ENCODE data around the gene RIMBP2. TPM values are rescaled to one million over a fixed set of nuclear protein-coding genes. Genes with fewer than 3 reads are reported as not detected.

The RIMBP2 gene
- total RNA-seq, 1 donor from 2014 or later = 0.25 TPM

DNA sequence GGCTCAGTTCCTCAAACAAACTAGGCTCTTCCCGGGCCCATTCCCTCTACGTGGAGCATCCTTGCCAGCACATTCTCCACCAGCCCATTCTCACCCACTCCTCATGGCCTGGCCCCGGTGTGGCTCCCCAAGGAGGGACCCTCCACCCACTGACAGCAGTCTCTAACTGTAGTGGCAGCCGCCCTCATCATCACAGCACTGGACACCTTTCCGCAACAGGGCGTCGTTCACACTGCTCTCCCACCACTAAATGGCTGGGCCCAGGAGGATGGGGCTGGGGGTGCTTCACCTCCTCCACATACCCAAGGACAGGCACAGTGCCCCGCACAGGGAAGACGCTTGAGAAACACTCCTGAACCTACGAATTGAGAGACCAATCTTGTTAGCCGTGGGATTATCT is 123.0 kb downstream of the RIMBP2 start:
- no peak for DNase-seq (ENCODE audit: extremely low spot score in 2 of 2)
- TF ChIP-seq POLR2AphosphoS5 (IDR thresholded peaks at IDR 0.05; ENCODE audit: insufficient read depth in 1 of 2, low read depth in 1 of 2) = no peak
- no peak for TF ChIP-seq POLR2A (IDR thresholded peaks at IDR 0.05)
- TF ChIP-seq, protein P1, sequence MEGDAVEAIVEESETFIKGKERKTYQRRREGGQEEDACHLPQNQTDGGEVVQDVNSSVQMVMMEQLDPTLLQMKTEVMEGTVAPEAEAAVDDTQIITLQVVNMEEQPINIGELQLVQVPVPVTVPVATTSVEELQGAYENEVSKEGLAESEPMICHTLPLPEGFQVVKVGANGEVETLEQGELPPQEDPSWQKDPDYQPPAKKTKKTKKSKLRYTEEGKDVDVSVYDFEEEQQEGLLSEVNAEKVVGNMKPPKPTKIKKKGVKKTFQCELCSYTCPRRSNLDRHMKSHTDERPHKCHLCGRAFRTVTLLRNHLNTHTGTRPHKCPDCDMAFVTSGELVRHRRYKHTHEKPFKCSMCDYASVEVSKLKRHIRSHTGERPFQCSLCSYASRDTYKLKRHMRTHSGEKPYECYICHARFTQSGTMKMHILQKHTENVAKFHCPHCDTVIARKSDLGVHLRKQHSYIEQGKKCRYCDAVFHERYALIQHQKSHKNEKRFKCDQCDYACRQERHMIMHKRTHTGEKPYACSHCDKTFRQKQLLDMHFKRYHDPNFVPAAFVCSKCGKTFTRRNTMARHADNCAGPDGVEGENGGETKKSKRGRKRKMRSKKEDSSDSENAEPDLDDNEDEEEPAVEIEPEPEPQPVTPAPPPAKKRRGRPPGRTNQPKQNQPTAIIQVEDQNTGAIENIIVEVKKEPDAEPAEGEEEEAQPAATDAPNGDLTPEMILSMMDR (IDR thresholded peaks at IDR 0.05) = no peak
- H3K4me3 ChIP-seq = no peak overlapping the region

DNA sequence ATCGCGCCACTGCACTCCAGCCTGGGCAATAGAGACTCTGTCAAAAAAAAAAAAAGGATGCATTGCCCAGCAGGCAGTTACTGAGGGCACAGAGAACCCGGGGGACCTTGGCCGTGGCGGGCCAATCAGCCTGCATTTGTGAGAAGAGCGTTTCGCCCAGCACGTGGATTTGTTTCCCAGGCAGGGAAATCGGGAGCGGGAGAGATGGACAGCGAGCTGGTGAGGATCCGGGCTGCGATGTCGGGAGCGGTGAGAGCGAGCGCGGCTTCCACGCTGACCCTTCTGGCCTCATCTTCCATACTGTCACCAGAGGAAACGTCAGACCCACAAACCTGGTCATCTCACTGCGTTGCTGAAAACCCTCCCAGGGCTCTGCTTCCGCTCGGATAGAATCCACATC is 123.5 kb downstream of the RIMBP2 start:
- intact Hi-C loops (cut with DNase I) = no loop called here
- no peak for DNase-seq (ENCODE audit: extremely low spot score in 2 of 2)
- no peak overlapping the region for H3K4me3 ChIP-seq

More for the DNA sequence above, 123.0 kb downstream of the RIMBP2 start:
- no peaks in the 10 kb centered on the region for H3K27me3 ChIP-seq
- no peak overlapping the region for H3K27ac ChIP-seq
- H3K9me3 ChIP-seq = no peaks in the 10 kb centered on the region
- no peaks in the 10 kb centered on the region for H3K4me1 ChIP-seq
- no peaks in the 10 kb centered on the region for H3K36me3 ChIP-seq
- intact Hi-C loops (cut with DNase I) = no loop called here

DNA sequence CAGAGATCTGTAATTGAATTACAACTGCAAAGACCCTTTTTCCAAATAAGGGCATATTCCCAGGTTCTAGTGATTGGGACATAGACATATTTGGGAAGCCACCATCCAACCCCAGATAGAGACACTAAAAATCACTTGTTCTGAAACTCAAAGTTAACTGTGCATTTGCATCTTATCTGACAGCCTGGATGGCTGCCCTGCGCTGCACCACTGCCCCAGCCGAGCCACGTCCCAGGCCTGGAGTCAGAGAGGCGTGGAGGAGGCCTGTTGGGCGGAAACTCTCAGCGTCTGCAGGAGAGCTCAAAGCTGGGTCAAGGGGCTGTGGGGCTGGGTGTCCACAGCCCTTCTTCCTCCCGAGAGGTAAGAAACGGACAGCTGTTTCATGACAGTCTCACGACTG is 124.4 kb downstream of the RIMBP2 start:
- no peaks in the 10 kb centered on the region for H3K4me1 ChIP-seq
- H3K27ac ChIP-seq = no peak overlapping the region
- H3K27me3 ChIP-seq = no peaks in the 10 kb centered on the region
- TF ChIP-seq, protein P1 (IDR thresholded peaks at IDR 0.05) = no peak
- TF ChIP-seq POLR2A (IDR thresholded peaks at IDR 0.05) = no peak
- TF ChIP-seq POLR2AphosphoS5 (IDR thresholded peaks at IDR 0.05; ENCODE audit: insufficient read depth in 1 of 2, low read depth in 1 of 2) = no peak
- DNase-seq (ENCODE audit: extremely low spot score in 2 of 2) = no peak
- no peaks in the 10 kb centered on the region for H3K36me3 ChIP-seq
- H3K9me3 ChIP-seq = no peaks in the 10 kb centered on the region
- intact Hi-C loops (cut with DNase I) = no loop called here
- H3K4me3 ChIP-seq = no peak overlapping the region

More for the DNA sequence above, 123.5 kb downstream of the RIMBP2 start:
- TF ChIP-seq, protein P1 (IDR thresholded peaks at IDR 0.05) = no peak
- TF ChIP-seq POLR2AphosphoS5 (IDR thresholded peaks at IDR 0.05; ENCODE audit: insufficient read depth in 1 of 2, low read depth in 1 of 2) (no peak), POLR2A (IDR thresholded peaks at IDR 0.05) (no peak)
- no peaks in the 10 kb centered on the region for H3K4me1 ChIP-seq
- no peaks in the 10 kb centered on the region for H3K36me3 ChIP-seq
- H3K27me3 ChIP-seq = no peaks in the 10 kb centered on the region
- no peak overlapping the region for H3K27ac ChIP-seq
- no peaks in the 10 kb centered on the region for H3K9me3 ChIP-seq

DNA sequence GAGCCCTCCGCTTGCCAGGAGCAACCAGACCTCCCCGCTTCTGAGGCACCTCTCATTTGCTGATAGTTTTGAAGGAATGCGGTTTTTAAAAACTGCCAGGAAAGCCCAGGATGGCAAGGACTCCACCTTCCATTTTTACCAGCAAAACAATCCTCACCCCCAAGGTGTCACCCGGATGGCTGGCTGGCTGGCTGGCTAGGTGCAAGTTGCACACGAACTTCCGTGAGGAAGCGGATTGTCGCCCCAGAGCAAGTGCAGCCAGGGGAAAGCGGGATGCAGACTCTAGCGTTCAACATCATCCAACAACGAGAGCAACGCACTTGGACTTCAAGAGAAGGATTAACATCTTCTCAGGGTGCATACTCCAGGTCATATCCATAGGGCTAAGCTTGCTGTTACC is 125.4 kb downstream of the RIMBP2 start:
- TF ChIP-seq, protein P1 (IDR thresholded peaks at IDR 0.05) = no peak
- no peak for TF ChIP-seq POLR2AphosphoS5 (IDR thresholded peaks at IDR 0.05; ENCODE audit: insufficient read depth in 1 of 2, low read depth in 1 of 2)
- Histone ChIP-seq H3K9me3 (no peaks in the 10 kb centered on the region), H3K4me3 (no peak overlapping the region), H3K4me1 (no peaks in the 10 kb centered on the region), H3K27me3 (no peaks in the 10 kb centered on the region), H3K27ac (no peak overlapping the region), H3K36me3 (no peaks in the 10 kb centered on the region)
- no peak for DNase-seq (ENCODE audit: extremely low spot score in 2 of 2)
- intact Hi-C loops (cut with DNase I) = no loop called here

DNA sequence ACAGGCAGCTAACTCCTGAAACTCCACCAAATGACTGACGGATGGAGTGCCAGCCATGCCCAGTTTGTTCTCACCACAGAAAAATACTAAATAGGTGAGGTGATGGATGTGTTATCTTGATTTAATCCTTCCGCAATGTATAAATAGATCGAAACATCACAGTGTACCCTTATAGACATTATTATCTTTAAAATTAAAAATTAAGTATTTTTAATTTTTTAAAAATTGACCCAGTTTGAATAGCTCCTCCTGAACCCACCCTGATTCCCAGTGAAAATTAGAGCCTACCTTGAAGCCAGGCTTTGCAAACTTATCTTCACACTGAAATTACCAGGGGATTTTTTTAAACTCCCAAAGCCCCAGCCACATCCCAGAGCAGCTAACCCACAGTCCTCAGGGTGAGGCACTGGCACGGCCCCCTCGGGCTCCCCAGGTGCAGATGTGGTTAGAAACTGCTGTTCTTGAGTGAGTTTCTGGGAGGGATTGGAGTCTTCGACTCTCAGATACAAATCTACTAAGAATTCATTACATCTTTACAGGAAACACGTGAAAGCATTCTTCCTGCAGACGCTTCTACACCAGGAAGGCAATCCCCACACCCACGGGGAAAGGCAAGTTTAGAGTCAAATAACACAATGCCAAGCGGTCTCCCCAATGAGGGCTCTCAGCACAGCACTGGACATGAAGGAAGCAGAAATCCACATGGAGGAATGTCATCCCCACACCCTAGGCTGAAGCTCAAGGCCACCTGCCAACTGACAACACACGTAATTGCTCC is 126.4 kb downstream of the RIMBP2 start:
- Histone ChIP-seq H3K4me1 (no peaks in the 10 kb centered on the region), H3K27ac (no peak overlapping the region), H3K27me3 (no peaks in the 10 kb centered on the region), H3K36me3 (no peaks in the 10 kb centered on the region), H3K9me3 (no peaks in the 10 kb centered on the region), H3K4me3 (no peak overlapping the region)
- DNase-seq (ENCODE audit: extremely low spot score in 2 of 2) = no peak
- intact Hi-C loops (cut with DNase I) = no loop called here
- TF ChIP-seq POLR2A (IDR thresholded peaks at IDR 0.05) (no peak), POLR2AphosphoS5 (IDR thresholded peaks at IDR 0.05; ENCODE audit: insufficient read depth in 1 of 2, low read depth in 1 of 2) (no peak)
- TF ChIP-seq, protein P1 (IDR thresholded peaks at IDR 0.05) = no peak

Data from vagina (tissue), 2 donors.